Measurements from ENCODE around the gene TBC1D8. TPM values are rescaled to one million over a fixed set of nuclear protein-coding genes. Genes with fewer than 3 reads are reported as not detected.

TBC1D8 gene
- total RNA-seq, 1 donor from 2014 or later: 3.9 TPM

DNA sequence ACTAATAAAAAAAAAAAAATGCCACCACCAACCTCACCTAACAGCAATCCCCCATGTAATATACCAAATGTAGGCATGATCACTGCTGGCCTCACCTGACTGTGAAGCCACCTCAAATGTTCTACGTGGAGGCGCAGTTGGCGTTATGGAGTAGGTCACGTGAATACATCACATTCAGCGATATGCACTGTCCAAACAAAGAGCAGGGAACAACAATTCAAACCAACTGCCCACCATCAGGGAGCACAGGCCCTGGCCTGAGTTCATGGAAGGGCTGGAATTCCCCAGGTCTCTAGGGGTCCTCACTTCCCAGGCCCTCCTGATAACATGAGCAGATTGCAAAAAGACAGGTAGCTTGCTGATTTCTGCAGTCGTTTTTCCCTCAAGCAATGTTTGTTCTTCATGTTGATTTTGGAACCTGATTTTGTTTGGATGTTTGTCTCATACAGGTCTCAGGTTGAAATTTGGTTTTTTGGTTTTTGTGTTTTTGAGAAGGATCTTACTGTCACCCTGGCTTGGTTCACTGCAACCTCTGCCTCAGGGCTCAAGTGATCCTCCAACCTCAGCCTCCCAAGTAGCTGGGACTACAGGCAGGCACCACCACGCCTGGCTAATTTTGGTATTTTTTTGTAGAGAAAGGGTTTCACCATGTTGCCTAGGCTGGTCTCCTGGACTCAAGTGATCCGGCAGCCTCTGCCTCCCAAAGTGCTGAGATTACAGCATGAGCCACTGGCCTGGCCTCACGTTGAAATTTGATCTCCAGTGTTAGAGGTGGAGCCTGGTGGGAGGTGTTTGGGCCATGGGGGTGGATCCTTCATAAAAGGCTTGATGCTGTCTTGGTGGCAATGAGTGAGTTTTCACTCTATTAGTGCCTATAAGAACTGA is 15.5 kb downstream of the TBC1D8 start:
- Mint-ChIP-seq H3K27me3 (ENCODE audit: insufficient read depth, low read depth) (peaks cover 2% of the 10 kb centered on the region), H3K9me3 (no peaks in the 10 kb centered on the region), H3K27ac (no peak overlapping the region), H3K36me3 (no peaks in the 10 kb centered on the region), H3K4me1 (no peaks in the 10 kb centered on the region), H3K4me3 (no peak overlapping the region)
- no peak overlapping the region for H3K4me2 ChIP-seq
- H4K20me1 ChIP-seq (ENCODE audit: low read depth): no peaks in the 10 kb centered on the region
- no peaks in the 10 kb centered on the region for H3K79me2 ChIP-seq (ENCODE audit: low read depth)
- no peaks in the 10 kb centered on the region for H3F3A ChIP-seq (ENCODE audit: low read depth)
- H3K27ac ChIP-seq: no peak overlapping the region
- no peaks in the 10 kb centered on the region for H3K36me3 ChIP-seq
- H3K4me3 ChIP-seq: no peak overlapping the region
- no peaks in the 10 kb centered on the region for H3K4me1 ChIP-seq
- H3K9me3 ChIP-seq (ENCODE audit: low read depth): no peaks in the 10 kb centered on the region
- TF ChIP-seq EZH2phosphoT487 (IDR thresholded peaks at IDR 0.05) (no peak), EZH2 (IDR thresholded peaks at IDR 0.05) (no peak)
- TF ChIP-seq, protein P1, sequence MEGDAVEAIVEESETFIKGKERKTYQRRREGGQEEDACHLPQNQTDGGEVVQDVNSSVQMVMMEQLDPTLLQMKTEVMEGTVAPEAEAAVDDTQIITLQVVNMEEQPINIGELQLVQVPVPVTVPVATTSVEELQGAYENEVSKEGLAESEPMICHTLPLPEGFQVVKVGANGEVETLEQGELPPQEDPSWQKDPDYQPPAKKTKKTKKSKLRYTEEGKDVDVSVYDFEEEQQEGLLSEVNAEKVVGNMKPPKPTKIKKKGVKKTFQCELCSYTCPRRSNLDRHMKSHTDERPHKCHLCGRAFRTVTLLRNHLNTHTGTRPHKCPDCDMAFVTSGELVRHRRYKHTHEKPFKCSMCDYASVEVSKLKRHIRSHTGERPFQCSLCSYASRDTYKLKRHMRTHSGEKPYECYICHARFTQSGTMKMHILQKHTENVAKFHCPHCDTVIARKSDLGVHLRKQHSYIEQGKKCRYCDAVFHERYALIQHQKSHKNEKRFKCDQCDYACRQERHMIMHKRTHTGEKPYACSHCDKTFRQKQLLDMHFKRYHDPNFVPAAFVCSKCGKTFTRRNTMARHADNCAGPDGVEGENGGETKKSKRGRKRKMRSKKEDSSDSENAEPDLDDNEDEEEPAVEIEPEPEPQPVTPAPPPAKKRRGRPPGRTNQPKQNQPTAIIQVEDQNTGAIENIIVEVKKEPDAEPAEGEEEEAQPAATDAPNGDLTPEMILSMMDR (IDR thresholded peaks at IDR 0.05): no peak
- no peak for DNase-seq (ENCODE audit: low spot score)
- no peak overlapping the region for H2AFZ ChIP-seq (replicated peaks)
- H3K27me3 ChIP-seq: no peaks in the 10 kb centered on the region
- H3K9ac ChIP-seq: no peak overlapping the region

DNA sequence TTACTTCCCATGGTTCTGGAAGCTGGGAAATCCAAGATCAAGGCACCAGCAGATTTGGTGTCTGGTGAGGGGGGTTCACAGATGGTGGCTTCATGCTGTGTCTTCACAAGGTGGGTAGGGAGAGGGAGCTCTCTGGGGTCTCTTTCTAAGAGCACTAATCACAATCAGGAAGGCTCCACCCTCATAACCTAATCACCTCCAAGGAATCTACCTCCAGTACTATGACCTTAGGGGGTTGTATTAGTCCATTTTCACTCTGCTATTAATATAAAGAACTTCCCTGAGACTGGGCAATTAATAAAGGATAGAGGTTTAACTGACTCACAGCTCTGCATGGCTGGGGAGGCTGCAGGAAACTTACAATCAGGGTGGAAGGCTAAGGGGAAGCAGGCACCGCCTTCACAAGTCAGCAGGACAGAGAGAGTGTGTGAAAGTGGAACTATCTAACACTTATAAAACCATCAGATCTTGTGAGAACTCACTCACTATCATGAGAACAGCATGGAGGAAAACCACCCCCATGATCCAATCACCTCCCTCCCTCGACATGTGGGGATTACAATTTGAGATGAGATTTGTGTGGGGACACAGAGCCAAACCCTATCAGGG is 17.6 kb downstream of the TBC1D8 start:
- H3K9me3 Mint-ChIP-seq: no peaks in the 10 kb centered on the region
- no peak overlapping the region for H3K27ac Mint-ChIP-seq
- Histone ChIP-seq H3K4me3 (no peak overlapping the region), H3K27ac (no peak overlapping the region), H3K79me2 (ENCODE audit: low read depth) (no peaks in the 10 kb centered on the region), H2AFZ (replicated peaks) (no peak overlapping the region), H3K36me3 (no peaks in the 10 kb centered on the region), H4K20me1 (ENCODE audit: low read depth) (no peaks in the 10 kb centered on the region), H3K9me3 (ENCODE audit: low read depth) (no peaks in the 10 kb centered on the region), H3K27me3 (no peaks in the 10 kb centered on the region), H3K9ac (no peak overlapping the region), H3K4me2 (no peak overlapping the region), H3K4me1 (no peaks in the 10 kb centered on the region), H3F3A (ENCODE audit: low read depth) (no peaks in the 10 kb centered on the region)
- TF ChIP-seq, protein P1 (IDR thresholded peaks at IDR 0.05): no peak
- TF ChIP-seq EZH2 (IDR thresholded peaks at IDR 0.05): no peak
- no peak for TF ChIP-seq EZH2phosphoT487 (IDR thresholded peaks at IDR 0.05)
- peaks cover 2% of the 10 kb centered on the region for H3K27me3 Mint-ChIP-seq (ENCODE audit: insufficient read depth, low read depth)
- no peaks in the 10 kb centered on the region for H3K4me1 Mint-ChIP-seq
- H3K36me3 Mint-ChIP-seq: no peaks in the 10 kb centered on the region
- H3K4me3 Mint-ChIP-seq: no peak overlapping the region
- DNase-seq (ENCODE audit: low spot score): no peak

DNA sequence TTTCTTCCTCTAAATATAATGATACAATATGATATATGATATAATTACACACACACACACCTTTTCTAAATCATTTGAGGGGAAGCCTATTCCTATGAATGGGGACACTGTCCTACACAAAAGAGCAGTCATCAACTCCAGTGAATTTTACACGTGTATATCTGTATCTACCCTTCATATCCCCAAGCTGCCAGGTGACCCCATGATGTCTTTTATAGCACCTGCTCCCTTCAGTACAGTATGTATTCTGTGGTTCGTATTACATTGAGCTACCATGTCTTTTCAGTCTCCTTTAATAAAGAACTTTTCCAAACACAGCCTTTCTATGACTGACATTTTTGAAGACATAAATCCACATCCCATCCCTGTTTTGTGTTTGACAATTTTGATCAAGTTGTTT is 19.0 kb downstream of the TBC1D8 start:
- H3K36me3 Mint-ChIP-seq: no peaks in the 10 kb centered on the region
- no peak overlapping the region for H3K27ac Mint-ChIP-seq
- H2AFZ ChIP-seq (replicated peaks): no peak overlapping the region
- H3K9ac ChIP-seq: no peak overlapping the region
- H3K27me3 ChIP-seq: no peaks in the 10 kb centered on the region
- no peak overlapping the region for H3K4me3 ChIP-seq
- H3K9me3 Mint-ChIP-seq: no peaks in the 10 kb centered on the region
- H3F3A ChIP-seq (ENCODE audit: low read depth): no peaks in the 10 kb centered on the region
- no peaks in the 10 kb centered on the region for H3K36me3 ChIP-seq
- H3K79me2 ChIP-seq (ENCODE audit: low read depth): no peaks in the 10 kb centered on the region
- no peak for DNase-seq (ENCODE audit: low spot score)
- H3K4me1 Mint-ChIP-seq: no peaks in the 10 kb centered on the region
- H3K27me3 Mint-ChIP-seq (ENCODE audit: insufficient read depth, low read depth): peaks cover 2% of the 10 kb centered on the region
- H3K4me1 ChIP-seq: no peaks in the 10 kb centered on the region
- H3K4me2 ChIP-seq: no peak overlapping the region
- no peak for TF ChIP-seq EZH2phosphoT487 (IDR thresholded peaks at IDR 0.05)
- TF ChIP-seq EZH2 (IDR thresholded peaks at IDR 0.05): no peak
- TF ChIP-seq, protein P1 (IDR thresholded peaks at IDR 0.05): no peak
- H3K27ac ChIP-seq: no peak overlapping the region
- H3K9me3 ChIP-seq (ENCODE audit: low read depth): no peaks in the 10 kb centered on the region
- no peaks in the 10 kb centered on the region for H4K20me1 ChIP-seq (ENCODE audit: low read depth)
- H3K4me3 Mint-ChIP-seq: no peak overlapping the region

Data from neural progenitor cell (in vitro differentiated cells).